CD4-positive, alpha-beta T cell (primary cell): ENCODE data around the gene SLC34A1. TPM values are rescaled to one million over a fixed set of nuclear protein-coding genes. Genes with fewer than 3 reads are reported as not detected.
"Not testable (repeated sequence)": the region's sequence is repeated elsewhere in the genome, so short reads cannot be mapped to it uniquely, and the experiment has no call there.

Source experiments
- ATAC-seq: fragments of 200-7000 bp; cut with Tn5 transposase; one replicate; pipeline ENCODE4 v1.10.0; 2022; ENCODE audit warnings: mild to moderate bottlenecking; ENCODE audit not compliant: poor library complexity
- CTCF ChIA-PET: fragments of 350-600 bp; sonication (Branson Sonifier 250); formaldehyde crosslinking; loops from one replicate; lab custom pipeline; 2021; ENCODE audit warnings: antibody characterized with exemption, inconsistent platforms; lab: Charles Lee
- POLR2A ChIA-PET: fragments of 350-600 bp; sonication (Branson Sonifier 250); formaldehyde crosslinking; loops from one replicate; lab custom pipeline; 2021; ENCODE audit warnings: antibody characterized with exemption, inconsistent platforms; lab: Charles Lee
- DNase-seq, 14 experiments: peaks; one replicate each; pipeline ENCODE4 v3.0.0-alpha.2; 2013 to 2020; ENCODE audit warnings: mixed read lengths in 2 of 14
- H3K27ac ChIP-seq, 2 donors: one replicate each; pipeline versions ENCODE4 v1.5.1 to v1.7.0; 2013; ENCODE audit warnings: low read length in 2 of 2, low read depth in 1 of 2, mild to moderate bottlenecking in 1 of 2
- H3K27me3 ChIP-seq, 2 experiments: 1 replicate in 1 of 2; 2 replicates in 1 of 2; pipeline versions ENCODE4 v1.6.1 to v1.7.0; 2013; ENCODE audit warnings: low read length in 2 of 2, control low read depth in 1 of 2, mild to moderate bottlenecking in 1 of 2, moderate library complexity in 1 of 2; ENCODE audit not compliant: insufficient read depth in 2 of 2, control insufficient read depth in 1 of 2
- H3K36me3 ChIP-seq: one replicate; pipeline ENCODE4 v1.6.1; 2013; ENCODE audit warnings: low read length, control low read depth; ENCODE audit not compliant: insufficient read depth
- H3K4me1 ChIP-seq: one replicate; pipeline ENCODE4 v1.6.1; 2013; ENCODE audit warnings: low read length, control low read depth; ENCODE audit not compliant: insufficient read depth
- H3K4me3 ChIP-seq: one replicate; pipeline ENCODE4 v1.5.1; 2013; ENCODE audit warnings: mild to moderate bottlenecking, low read length, moderate library complexity
- H3K9me3 ChIP-seq, 2 experiments: 1 replicate in 1 of 2; 2 replicates in 1 of 2; pipeline versions ENCODE4 v1.6.1 to v1.7.0; 2013; ENCODE audit warnings: low read length in 2 of 2, mild to moderate bottlenecking in 2 of 2, control low read depth in 1 of 2, moderate library complexity in 1 of 2; ENCODE audit not compliant: control insufficient read depth in 1 of 2, insufficient read depth in 1 of 2
- H3K27ac Mint-ChIP-seq: one replicate; pipeline ENCODE4 v1.8.0; 2020; ENCODE audit warnings: mixed read lengths
- H3K27me3 Mint-ChIP-seq: one replicate; pipeline ENCODE4 v1.8.0; 2021; ENCODE audit warnings: mixed read lengths
- H3K36me3 Mint-ChIP-seq: one replicate; pipeline ENCODE4 v1.8.0; 2021; ENCODE audit warnings: low read depth, mixed read lengths
- H3K4me1 Mint-ChIP-seq: one replicate; pipeline ENCODE4 v1.8.0; 2021; ENCODE audit warnings: low read depth, mixed read lengths
- H3K4me3 Mint-ChIP-seq: one replicate; pipeline ENCODE4 v1.8.0; 2020; ENCODE audit warnings: mild to moderate bottlenecking, mixed read lengths
- H3K9me3 Mint-ChIP-seq: one replicate; pipeline ENCODE4 v1.8.0; 2020; ENCODE audit warnings: mixed read lengths
- intact Hi-C, 2 experiments: fragments of 100-400 bp; cut with DNase I in 1 of 2; cut with micrococcal nuclease in 1 of 2; formaldehyde crosslinking; loops; one replicate each; pipeline versions ENCODE4 v1.15.1 to v1.9.0; 2023 to 2025; cut with DNase I, micrococcal nuclease
- total RNA-seq, 174 experiments: library from RNA in 2 of 174; stranded (reverse) in 2 of 174; gene quantifications; one replicate each; pipeline ENCODE4 v1.2.3 and lab custom pipeline; 2021 to 2026
- TF ChIP-seq, protein P1 (sequence below): fragments of 200-600 bp; IDR thresholded peaks from one replicate; pipeline ENCODE4 v1.8.0; 2022; ENCODE audit warnings: antibody characterized with exemption, mild to moderate bottlenecking

Gene SLC34A1
- total RNA-seq, 2 experiments from 2014 or later, result not detected

DNA sequence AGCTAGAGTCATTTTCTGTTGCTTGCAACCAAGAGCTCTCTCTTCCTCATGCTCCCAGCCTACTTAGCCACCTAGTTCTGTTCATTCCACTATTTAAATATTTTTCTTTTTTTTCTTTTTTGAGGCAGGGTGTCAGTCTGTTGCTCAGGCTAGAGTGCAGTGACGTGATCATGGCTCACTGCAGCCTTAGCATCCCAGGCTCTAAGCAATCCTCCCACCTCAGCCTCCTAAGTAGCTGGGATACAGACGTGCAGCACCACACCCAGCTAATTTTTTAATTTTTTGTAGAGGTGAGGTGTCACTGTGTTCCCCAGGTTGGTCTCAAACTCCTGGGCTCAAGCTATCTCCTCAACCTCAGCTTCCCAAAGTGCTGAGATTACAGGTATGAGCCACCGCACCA lies 30.2 kb downstream of the SLC34A1 start:
- Histone ChIP-seq H3K27ac (no peak overlapping the region), H3K4me3 (no peak overlapping the region), H3K36me3 (no peaks in the 10 kb centered on the region), H3K4me1 (peaks cover 51% of the 10 kb centered on the region), H3K27me3 (no peaks in the 10 kb centered on the region), H3K9me3 (no peaks in the 10 kb centered on the region)
- H3K4me3 Mint-ChIP-seq, result no peak overlapping the region
- no peak overlapping the region for H3K27ac Mint-ChIP-seq
- TF ChIP-seq, protein P1, sequence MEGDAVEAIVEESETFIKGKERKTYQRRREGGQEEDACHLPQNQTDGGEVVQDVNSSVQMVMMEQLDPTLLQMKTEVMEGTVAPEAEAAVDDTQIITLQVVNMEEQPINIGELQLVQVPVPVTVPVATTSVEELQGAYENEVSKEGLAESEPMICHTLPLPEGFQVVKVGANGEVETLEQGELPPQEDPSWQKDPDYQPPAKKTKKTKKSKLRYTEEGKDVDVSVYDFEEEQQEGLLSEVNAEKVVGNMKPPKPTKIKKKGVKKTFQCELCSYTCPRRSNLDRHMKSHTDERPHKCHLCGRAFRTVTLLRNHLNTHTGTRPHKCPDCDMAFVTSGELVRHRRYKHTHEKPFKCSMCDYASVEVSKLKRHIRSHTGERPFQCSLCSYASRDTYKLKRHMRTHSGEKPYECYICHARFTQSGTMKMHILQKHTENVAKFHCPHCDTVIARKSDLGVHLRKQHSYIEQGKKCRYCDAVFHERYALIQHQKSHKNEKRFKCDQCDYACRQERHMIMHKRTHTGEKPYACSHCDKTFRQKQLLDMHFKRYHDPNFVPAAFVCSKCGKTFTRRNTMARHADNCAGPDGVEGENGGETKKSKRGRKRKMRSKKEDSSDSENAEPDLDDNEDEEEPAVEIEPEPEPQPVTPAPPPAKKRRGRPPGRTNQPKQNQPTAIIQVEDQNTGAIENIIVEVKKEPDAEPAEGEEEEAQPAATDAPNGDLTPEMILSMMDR, result no peak
- no peaks in the 10 kb centered on the region for H3K36me3 Mint-ChIP-seq
- ATAC-seq (no peak), DNase-seq (no peak)
- CTCF ChIA-PET, result interaction anchor here (0.6 to 4.8 kb wide), 3 partner anchors 10 to 164 kb away, joined by 3 to 27 read pairs (median 11); no protein-coding TSS in a partner anchor
- POLR2A ChIA-PET, result interaction anchor here (1.0 to 2.4 kb wide), 7 partner anchors 10 to 31 kb away, joined by 3 to 17 read pairs (median 9); partner anchors contain the start of gene GRK6
- intact Hi-C loops, result no loop called here
- peaks cover 40% of the 10 kb centered on the region for H3K4me1 Mint-ChIP-seq
- H3K9me3 Mint-ChIP-seq, result no peaks in the 10 kb centered on the region
- no peaks in the 10 kb centered on the region for H3K27me3 Mint-ChIP-seq

- CTCF ChIA-PET, result interaction anchor here (1.2 kb wide), 1 partner anchor 38 kb away, joined by 3 read pairs; no protein-coding TSS in a partner anchor
- POLR2A ChIA-PET, result interaction anchor here (1.2 kb wide), 1 partner anchor 13 kb away, joined by 3 read pairs; no protein-coding TSS in a partner anchor
- H3K27me3 Mint-ChIP-seq, H3K36me3 ChIP-seq, ATAC-seq, H3K36me3 Mint-ChIP-seq, H3K9me3 Mint-ChIP-seq, H3K27ac Mint-ChIP-seq, H3K27me3 ChIP-seq, H3K27ac ChIP-seq, intact Hi-C loops, H3K9me3 ChIP-seq, H3K4me3 Mint-ChIP-seq, H3K4me3 ChIP-seq, DNase-seq: not testable (repeated sequence)
- peaks cover 33% of the 10 kb centered on the region for H3K4me1 Mint-ChIP-seq
- H3K4me1 ChIP-seq, result peaks cover 39% of the 10 kb centered on the region
These were observed 32.8 kb downstream of the SLC34A1 start for GRCh38 chr5:177417081-177417480.

DNA sequence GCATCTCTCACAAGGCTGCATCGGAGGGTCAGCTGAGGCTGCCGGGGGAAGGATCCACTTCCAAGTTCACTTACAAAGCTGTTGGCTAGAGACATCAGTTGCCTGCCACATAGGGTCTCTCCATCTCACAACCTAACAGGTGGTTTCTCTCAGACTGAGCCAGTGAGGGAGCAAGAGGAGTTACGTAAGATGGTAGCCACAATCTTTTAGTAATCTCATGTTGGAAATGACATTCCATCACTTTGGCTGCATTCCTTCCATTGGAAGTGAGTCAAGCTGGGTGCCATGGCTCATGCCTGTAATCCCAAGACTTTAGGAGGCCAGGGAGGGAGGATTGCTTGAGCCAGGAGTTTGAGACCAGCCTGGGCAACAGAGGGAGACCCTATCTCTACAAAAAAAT lies 34.8 kb downstream of the SLC34A1 start:
- no peak for ATAC-seq
- Histone ChIP-seq H3K4me3 (no peak overlapping the region), H3K27me3 (no peaks in the 10 kb centered on the region), H3K36me3 (no peaks in the 10 kb centered on the region), H3K4me1 (peaks cover 29% of the 10 kb centered on the region), H3K27ac (no peak overlapping the region), H3K9me3 (no peaks in the 10 kb centered on the region)
- intact Hi-C loops, result no loop called here
- Mint-ChIP-seq H3K9me3 (no peaks in the 10 kb centered on the region), H3K4me3 (no peak overlapping the region), H3K27me3 (no peaks in the 10 kb centered on the region), H3K4me1 (peaks cover 17% of the 10 kb centered on the region), H3K27ac (no peak overlapping the region), H3K36me3 (no peaks in the 10 kb centered on the region)
- CTCF ChIA-PET, result no interaction called here
- POLR2A ChIA-PET, result interaction anchor here (0.7 kb wide), 1 partner anchor 28 kb away, joined by 3 read pairs; no protein-coding TSS in a partner anchor
- TF ChIP-seq, protein P1, result no peak
- DNase-seq, result no peak

- CTCF ChIA-PET, result interaction anchor here (0.6 to 3.0 kb wide), 2 partner anchors 17 to 168 kb away, joined by 3 to 12 read pairs; no protein-coding TSS in a partner anchor
- DNase-seq, H3K27me3 ChIP-seq, H3K9me3 Mint-ChIP-seq, H3K27ac Mint-ChIP-seq, H3K4me3 ChIP-seq, H3K27ac ChIP-seq, ATAC-seq, H3K9me3 ChIP-seq, H3K36me3 ChIP-seq, H3K36me3 Mint-ChIP-seq, POLR2A ChIA-PET, H3K4me3 Mint-ChIP-seq, H3K27me3 Mint-ChIP-seq, intact Hi-C loops: not testable (repeated sequence)
- peaks cover 16% of the 10 kb centered on the region for H3K4me1 Mint-ChIP-seq
- H3K4me1 ChIP-seq, result peaks cover 27% of the 10 kb centered on the region
These were observed 36.2 kb downstream of the SLC34A1 start for GRCh38 chr5:177420472-177420871.
